Loucy (cell line): ENCODE results near the gene ARFGEF3.

Experiments
- H2AFZ ChIP-seq: fragments of 200-600 bp; sonication (generic); 2 replicates; pipeline ENCODE4 v1.6.0; 2016; ENCODE audit warnings: antibody characterized with exemption, mild to moderate bottlenecking, low read length, moderate library complexity
- H3F3A ChIP-seq: fragments of 200-600 bp; 2 replicates; pipeline ENCODE4 v1.6.0; 2016; ENCODE audit warnings: antibody characterized with exemption, low read depth, mild to moderate bottlenecking
- H3K27me3 ChIP-seq: fragments of 200-600 bp; sonication (generic); 2 replicates; pipeline ENCODE4 v1.6.1; 2014; ENCODE audit warnings: low read length, mild to moderate bottlenecking; ENCODE audit not compliant: insufficient read depth, poor library complexity, severe bottlenecking
- H3K36me3 ChIP-seq: fragments of 200-600 bp; sonication (generic); 2 replicates; pipeline ENCODE4 v1.6.1; 2016; ENCODE audit warnings: low read length; ENCODE audit not compliant: insufficient read depth
- H3K4me1 ChIP-seq: fragments of 200-600 bp; sonication (generic); 2 replicates; pipeline ENCODE4 v1.5.1; 2014; ENCODE audit warnings: low read length, mild to moderate bottlenecking; ENCODE audit not compliant: insufficient read depth, poor library complexity, severe bottlenecking
- H3K4me2 ChIP-seq: fragments of 200-600 bp; sonication (generic); 2 replicates; pipeline ENCODE4 v1.6.0; 2014; ENCODE audit warnings: antibody characterized with exemption, low read length, low read depth, mild to moderate bottlenecking; ENCODE audit not compliant: poor library complexity, severe bottlenecking
- H3K4me3 ChIP-seq: fragments of 200-600 bp; sonication (generic); 2 replicates; pipeline ENCODE4 v1.5.1; 2014; ENCODE audit warnings: low read length, mild to moderate bottlenecking, mixed read lengths; ENCODE audit not compliant: poor library complexity, severe bottlenecking
- H3K79me2 ChIP-seq: fragments of 200-600 bp; sonication (generic); 2 replicates; pipeline ENCODE4 v1.6.1; 2014; ENCODE audit warnings: low read length; ENCODE audit not compliant: insufficient read depth
- H3K9ac ChIP-seq: fragments of 200-600 bp; sonication (generic); 2 replicates; pipeline ENCODE4 v1.6.0; 2014; ENCODE audit warnings: mild to moderate bottlenecking, low read depth, low read length, moderate library complexity; ENCODE audit not compliant: poor library complexity, severe bottlenecking
- H3K9me2 ChIP-seq: fragments of 200-600 bp; sonication (generic); replicated peaks from 2 replicates; pipeline ENCODE4 v1.6.1; 2016; ENCODE audit warnings: low read depth, low read length, mixed read lengths
- H3K9me3 ChIP-seq: fragments of 200-600 bp; sonication (generic); 2 replicates; pipeline ENCODE4 v1.6.1; 2014; ENCODE audit warnings: mild to moderate bottlenecking, antibody characterized with exemption, low read length, low read depth; ENCODE audit not compliant: insufficient read depth
- H4K20me1 ChIP-seq: fragments of 200-600 bp; sonication (generic); 2 replicates; pipeline ENCODE4 v1.6.0; 2014; ENCODE audit warnings: antibody characterized with exemption, low read length, mild to moderate bottlenecking; ENCODE audit not compliant: insufficient read depth, poor library complexity, severe bottlenecking
- EZH2phosphoT487 ChIP-seq: fragments of 200-600 bp; IDR thresholded peaks from 2 replicates; pipeline ENCODE4 v1.6.1; 2018; ENCODE audit warnings: antibody characterized with exemption, mild to moderate bottlenecking, moderate library complexity, borderline replicate concordance
- TF ChIP-seq, protein P1 (sequence below): fragments of 200-600 bp; sonication (generic); conservative IDR thresholded peaks from 2 replicates; pipeline ENCODE4 v1.5.1; 2014; ENCODE audit warnings: mild to moderate bottlenecking, antibody characterized with exemption, low read length

Gene ARFGEF3

DNA sequence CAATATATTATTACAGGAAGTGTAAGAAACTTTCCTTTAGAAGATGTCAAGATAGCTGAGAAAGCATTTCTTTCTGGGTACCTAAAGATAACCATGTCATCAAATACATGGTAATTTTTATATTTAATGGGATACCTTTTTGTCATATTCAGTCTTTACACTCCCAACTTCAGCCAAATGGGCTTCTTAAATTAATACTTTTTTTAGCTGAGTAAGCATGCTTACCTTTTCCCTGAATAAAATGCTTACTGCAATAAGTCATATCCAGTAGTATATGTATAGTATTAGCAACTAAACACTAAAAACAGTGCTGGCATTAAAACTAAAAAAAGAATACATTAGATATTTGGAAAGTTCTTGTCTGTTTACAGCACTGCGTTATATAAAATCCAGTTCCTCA, 74.0 kb downstream of the ARFGEF3 start:
- no peaks in the 10 kb centered on the region for H3K27me3 ChIP-seq
- no peak overlapping the region for H3K4me3 ChIP-seq
- H3K36me3 ChIP-seq = no peaks in the 10 kb centered on the region
- H3K79me2 ChIP-seq = no peaks in the 10 kb centered on the region
- H3K9ac ChIP-seq = no peak overlapping the region
- no peaks in the 10 kb centered on the region for H3F3A ChIP-seq
- no peak overlapping the region for H3K4me2 ChIP-seq
- TF ChIP-seq, protein P1, sequence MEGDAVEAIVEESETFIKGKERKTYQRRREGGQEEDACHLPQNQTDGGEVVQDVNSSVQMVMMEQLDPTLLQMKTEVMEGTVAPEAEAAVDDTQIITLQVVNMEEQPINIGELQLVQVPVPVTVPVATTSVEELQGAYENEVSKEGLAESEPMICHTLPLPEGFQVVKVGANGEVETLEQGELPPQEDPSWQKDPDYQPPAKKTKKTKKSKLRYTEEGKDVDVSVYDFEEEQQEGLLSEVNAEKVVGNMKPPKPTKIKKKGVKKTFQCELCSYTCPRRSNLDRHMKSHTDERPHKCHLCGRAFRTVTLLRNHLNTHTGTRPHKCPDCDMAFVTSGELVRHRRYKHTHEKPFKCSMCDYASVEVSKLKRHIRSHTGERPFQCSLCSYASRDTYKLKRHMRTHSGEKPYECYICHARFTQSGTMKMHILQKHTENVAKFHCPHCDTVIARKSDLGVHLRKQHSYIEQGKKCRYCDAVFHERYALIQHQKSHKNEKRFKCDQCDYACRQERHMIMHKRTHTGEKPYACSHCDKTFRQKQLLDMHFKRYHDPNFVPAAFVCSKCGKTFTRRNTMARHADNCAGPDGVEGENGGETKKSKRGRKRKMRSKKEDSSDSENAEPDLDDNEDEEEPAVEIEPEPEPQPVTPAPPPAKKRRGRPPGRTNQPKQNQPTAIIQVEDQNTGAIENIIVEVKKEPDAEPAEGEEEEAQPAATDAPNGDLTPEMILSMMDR = no peak
- no peak for TF ChIP-seq EZH2phosphoT487
- no peaks in the 10 kb centered on the region for H3K9me3 ChIP-seq
- H3K4me1 ChIP-seq = no peaks in the 10 kb centered on the region
- H2AFZ ChIP-seq = no peak overlapping the region
- no peaks in the 10 kb centered on the region for H3K9me2 ChIP-seq
- no peaks in the 10 kb centered on the region for H4K20me1 ChIP-seq

DNA sequence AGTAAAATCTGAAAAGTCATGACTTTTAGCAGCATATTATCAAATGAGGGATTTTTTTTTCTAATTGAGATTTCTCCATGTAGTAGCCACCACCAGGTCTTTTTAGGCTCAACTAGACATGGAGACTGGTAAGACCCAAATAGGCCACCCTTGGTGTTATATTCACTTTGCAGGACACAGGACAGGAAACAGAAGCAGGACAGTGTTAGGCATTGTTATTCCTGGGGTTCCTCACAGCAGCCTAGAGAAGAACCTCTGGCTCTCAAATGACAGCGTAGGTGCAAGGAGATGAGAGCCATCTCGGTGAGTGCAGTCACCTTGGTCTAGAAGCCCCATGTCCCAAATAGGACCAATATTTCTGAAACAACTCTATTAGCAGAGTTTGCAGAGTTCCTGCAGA, 75.7 kb downstream of the ARFGEF3 start:
- no peaks in the 10 kb centered on the region for H3K36me3 ChIP-seq
- no peaks in the 10 kb centered on the region for H3K9me2 ChIP-seq
- H3K4me3 ChIP-seq = no peak overlapping the region
- H3F3A ChIP-seq = no peaks in the 10 kb centered on the region
- H3K4me1 ChIP-seq = no peaks in the 10 kb centered on the region
- no peak overlapping the region for H3K9ac ChIP-seq
- no peaks in the 10 kb centered on the region for H3K79me2 ChIP-seq
- no peak overlapping the region for H3K4me2 ChIP-seq
- no peaks in the 10 kb centered on the region for H3K27me3 ChIP-seq
- H2AFZ ChIP-seq = no peak overlapping the region
- H4K20me1 ChIP-seq = no peaks in the 10 kb centered on the region
- TF ChIP-seq EZH2phosphoT487 = no peak
- TF ChIP-seq, protein P1 = no peak
- H3K9me3 ChIP-seq = no peaks in the 10 kb centered on the region

DNA sequence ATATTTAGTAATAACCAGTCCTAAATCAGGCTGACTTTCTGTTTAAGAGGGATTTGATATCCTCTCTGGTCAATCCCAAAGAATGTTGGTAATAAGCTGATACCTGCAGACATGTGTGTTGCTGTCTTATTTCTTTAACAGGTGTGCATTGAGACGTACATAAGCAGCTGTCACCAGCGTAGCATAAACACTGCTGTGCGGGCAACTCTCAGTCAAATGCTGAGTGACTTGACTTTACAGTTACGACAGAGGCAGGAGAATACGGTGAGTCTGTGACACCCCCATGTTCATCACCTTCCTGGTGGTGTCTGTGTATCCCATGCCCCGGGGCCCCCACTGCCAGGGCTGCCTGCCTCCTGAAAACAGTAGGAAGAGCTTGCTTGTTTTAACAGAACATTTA, 76.6 kb downstream of the ARFGEF3 start:
- no peaks in the 10 kb centered on the region for H4K20me1 ChIP-seq
- H3K9ac ChIP-seq = no peak overlapping the region
- no peaks in the 10 kb centered on the region for H3K4me1 ChIP-seq
- no peaks in the 10 kb centered on the region for H3K36me3 ChIP-seq
- no peak overlapping the region for H3K4me2 ChIP-seq
- TF ChIP-seq, protein P1 = no peak
- no peak for TF ChIP-seq EZH2phosphoT487
- H3F3A ChIP-seq = no peaks in the 10 kb centered on the region
- H3K9me3 ChIP-seq = no peaks in the 10 kb centered on the region
- no peaks in the 10 kb centered on the region for H3K79me2 ChIP-seq
- no peak overlapping the region for H3K4me3 ChIP-seq
- no peaks in the 10 kb centered on the region for H3K27me3 ChIP-seq
- no peaks in the 10 kb centered on the region for H3K9me2 ChIP-seq
- H2AFZ ChIP-seq = no peak overlapping the region
